Activated CD4-positive, CD25-positive, alpha-beta regulatory T cell (primary cell): ENCODE measurements around the gene FAU.

Experiments used
- DNase-seq, 4 experiments: peaks; one replicate each; lab custom pipeline; 2025; lab: John Stamatoyannopoulos, UW

The FAU gene

DNA sequence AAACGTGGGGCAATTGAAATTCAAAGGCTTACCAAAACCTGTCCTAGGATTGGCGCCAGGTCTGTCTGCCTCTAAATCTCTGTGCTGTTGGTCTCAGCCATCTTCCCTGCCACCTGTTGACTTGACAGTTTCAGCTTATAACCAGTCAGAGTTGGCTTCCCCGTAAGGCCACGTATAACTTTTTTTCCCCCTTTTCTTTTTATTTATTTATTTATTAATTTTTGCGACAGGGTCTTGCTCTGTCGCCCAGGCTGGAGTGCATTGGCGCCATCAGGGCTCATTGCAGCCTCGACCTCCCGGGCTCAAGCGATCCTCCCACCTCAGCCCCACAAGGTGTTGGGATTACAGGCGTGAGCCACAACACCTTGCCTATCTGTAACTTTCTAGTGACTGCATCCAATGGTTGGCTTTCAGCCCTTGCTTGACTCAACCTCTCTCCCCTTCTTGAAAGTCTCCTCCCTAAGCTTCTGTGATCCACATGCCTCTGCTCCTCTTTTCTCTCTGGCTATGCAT, 13.8 kb upstream of the FAU start:
- no peak for DNase-seq

DNA sequence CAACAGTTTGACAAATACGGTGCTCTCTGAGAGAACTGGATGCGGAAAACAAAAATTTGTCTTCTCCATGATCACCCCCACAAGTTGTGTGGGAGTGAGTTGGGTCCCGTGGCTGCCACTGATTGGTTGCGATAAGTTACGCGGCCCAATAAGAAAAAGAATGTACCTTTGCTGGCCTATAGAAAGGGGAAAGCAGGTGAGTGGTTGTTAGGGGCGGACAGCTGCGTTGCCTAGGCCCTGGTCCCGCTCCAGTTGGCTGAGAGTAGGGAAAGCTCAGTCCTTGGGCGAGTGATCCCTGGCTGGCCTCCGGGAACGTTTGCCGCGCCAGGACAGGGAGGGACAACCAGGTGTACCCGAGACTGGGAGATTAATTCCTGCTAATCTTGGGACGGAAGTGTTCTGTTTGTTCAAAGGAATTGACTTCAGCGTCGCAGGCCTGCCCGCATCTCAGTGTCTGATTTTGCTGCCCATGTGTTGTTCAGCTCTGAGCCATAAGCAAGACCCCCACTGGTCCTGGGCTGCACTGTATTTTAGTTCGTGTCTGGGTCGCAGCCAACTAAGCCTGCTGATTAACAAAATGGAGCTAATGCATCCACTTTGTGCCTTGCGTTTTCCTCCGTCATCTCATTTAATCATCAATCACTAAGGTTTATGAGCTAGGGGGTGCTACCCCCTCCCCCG, 13.2 kb upstream of the FAU start:
- DNase-seq, result peak; percentile 66 to 71 (median 70)

DNA sequence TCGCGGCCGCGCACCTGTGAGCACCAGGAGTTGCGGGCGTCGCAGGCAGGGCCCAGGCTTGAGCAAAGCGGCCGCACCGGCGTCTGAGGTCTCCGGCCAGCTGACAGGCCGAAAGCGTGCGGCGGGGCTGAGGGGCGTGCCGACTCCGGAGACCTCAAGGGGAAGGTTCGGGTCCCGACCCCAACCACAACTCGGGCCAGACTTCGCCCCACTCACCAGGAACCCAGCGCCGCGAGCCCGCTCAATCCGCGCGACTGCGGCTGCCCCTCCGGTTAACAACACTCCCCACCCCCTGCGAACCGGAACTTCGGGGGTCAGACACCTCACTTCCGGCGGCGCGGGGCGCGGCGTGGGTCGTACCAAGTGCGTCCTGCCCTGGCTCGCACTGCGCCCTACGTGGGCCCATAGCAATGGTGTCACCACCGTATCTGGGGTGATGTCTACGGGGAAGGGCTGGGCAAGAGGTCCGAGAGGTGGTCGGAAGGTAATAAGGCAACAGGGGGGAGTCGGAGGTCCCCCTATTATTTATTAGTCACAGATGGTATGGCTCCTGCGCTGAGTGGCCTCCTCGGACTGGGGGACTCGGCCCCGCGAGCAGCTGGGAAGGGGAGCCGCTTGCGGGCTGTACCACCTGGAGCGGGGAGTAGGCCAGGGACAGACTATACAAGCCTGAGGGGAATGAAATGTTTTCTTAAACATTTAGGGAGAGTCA, 12.5 kb upstream of the FAU start, which contains the start of gene SYVN1:
SYVN1 (minus strand) TSS at position 280 of the 712 bp plus-strand sequence. CDS start 918 bp downstream, outside the sequence.
- DNase-seq, result peak; percentile 83 to 88 (median 85)

DNA sequence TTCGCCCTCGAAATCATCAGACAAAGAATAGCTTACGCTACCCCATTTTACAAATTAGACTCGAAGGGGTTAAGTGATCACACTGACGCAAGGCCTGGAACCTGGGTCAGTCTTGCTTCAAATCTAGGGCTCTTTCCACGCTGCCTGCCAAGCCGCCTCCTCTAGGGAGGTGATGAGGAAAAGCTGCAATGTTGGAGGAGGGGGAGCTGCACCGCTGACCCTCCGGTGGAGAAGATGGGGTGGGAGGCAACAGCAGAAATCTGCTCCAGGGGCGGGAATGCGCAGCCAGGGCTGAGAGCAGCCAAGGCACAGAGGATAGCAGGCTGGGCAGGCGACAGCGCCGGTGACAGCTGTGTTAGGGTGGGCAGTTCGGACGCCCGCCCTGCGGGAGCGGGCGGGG, 11.8 kb upstream of the FAU start:
- DNase-seq, result no peak

DNA sequence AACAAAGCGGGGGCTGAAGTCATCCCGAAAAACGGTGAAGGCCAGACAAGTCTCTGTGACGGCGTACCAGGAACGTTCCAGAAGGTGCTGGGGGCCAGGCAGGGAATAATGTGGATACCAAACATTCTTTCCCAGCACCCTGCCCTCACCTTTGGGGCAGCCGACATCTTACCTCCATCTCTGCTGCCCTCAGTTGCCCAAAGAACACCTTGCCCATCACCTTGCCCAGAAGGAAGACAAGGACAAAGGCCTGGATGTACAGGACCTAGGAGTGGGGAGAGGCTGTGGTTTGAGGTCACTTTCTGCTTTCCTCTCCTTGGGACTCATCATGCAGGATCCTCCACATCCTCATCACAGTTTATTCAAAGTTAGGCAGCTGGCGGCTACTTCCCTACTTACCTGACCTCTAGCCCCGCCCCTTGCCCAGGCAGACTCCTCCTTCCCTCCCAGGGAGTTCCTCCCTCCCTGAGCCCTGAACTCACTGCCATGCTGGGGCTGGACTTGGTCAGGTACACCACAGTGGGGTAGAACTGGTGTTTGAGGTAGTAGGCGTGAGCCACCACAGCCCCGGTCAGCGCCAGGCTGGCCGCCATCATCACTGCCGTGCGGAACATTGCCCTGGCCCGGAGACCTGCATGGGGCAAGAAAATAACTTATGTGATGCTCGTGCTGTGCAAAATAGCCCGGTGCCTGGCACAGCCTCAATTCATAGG, 11.2 kb upstream of the FAU start:
- DNase-seq, result peak in 1 of 4 experiments; percentile 18

DNA sequence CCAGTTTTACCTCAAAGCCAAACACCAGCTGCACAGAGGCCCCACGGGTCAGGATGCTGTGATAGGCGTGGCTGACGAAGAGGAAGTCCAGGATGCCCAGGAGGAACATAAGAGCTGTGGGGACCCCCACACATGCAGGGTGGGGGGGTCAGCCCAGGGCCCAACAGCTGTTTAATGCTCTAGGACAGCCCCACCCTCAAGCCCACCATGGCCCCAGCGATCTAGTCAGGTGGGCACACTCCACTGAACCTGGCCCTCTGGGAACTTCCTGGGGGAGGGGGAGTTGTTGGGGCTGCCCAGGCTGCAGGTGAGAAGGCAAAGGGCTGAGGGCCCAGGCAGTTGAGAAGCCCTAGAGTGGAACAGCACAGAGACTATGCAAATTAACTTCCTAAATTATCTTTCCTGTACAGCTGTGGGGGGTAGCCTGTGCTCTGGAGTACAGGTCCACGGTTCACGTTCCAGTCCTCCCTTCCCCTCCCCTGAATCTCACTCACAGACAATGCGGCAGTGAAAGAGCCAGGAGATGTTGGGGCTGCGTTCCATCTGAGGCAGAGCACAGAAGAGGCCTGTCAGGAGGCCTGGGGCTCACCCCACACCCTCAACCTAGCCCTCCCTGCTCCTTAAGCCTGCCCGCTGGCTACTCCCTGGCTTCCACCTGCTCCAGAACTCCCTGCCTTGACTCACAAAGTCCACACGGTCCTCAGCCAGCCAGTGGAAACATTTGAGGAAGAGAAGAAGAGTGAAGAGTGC, 10.5 kb upstream of the FAU start:
- no peak for DNase-seq

DNA sequence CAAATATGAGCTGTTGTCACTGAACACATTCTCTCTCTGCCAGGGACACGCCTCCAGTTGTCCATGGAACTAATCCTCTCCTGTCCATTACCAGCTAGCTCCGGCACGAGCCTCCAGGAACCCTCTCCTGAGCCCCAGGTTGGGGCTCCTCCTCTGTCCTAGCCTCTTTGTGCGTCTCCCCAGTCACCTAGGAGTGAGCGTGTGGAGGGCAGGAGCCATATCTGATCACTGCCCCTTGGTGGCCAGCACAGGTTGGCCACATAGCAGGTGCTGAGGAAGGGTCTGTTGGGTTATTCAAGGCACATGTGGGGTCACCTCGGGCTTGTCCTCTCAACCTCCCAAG, 9.9 kb upstream of the FAU start:
- no peak for DNase-seq

DNA sequence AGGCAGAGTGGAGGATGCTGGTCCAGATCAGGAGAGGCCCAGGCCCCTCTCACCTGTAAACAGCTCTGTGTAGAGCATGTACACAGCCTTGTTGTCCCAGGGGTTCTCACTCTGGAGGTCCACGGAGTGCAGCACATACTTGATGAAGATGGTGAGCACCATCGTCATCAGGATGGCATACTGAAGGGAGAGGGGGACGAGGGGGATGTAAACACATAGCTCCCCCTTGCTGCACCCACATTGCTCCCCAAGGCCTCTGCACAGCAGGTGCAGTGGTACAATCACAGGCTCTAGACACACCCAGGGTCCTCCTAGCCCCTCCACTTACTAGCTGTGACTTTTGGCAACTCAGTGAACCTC, 9.5 kb upstream of the FAU start:
- DNase-seq, result no peak

DNA sequence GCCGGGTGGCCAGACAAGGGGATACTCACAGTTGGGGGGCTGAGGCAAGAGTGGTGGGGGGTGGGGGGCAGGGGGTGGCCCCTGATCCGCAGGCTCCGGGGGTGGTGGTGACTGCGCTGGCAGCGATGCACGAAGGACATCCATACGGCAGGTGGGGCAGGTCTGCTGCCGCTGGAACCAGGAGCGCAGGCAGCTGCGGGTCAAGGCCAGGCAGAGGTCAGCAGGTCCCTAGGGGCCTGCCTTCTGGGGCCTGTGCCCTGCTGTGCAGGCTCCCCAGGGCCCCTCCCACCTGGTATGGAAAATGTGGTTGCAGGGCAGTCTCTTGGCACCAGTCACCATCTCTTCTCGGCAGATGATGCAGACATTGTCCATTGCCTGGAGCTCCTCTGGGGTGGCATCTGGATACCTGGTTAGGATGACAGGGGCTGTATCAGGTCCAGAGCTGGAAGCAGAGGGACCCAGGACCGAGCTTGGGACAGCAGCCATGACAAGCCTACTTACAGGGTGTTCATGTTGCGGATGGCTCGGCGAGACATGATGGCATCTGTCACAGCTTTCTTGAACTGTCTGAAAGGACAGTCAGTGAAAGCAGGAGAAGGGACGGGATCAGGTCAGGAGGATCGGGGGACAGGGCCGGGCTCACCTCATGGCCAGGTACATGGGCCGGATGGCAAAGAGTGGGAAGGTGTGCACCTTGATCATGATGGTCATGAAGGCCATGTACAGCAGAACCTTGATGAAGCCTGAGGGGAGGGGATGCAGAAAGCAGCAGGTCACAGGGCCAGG, 8.9 kb upstream of the FAU start:
- DNase-seq, result no peak

DNA sequence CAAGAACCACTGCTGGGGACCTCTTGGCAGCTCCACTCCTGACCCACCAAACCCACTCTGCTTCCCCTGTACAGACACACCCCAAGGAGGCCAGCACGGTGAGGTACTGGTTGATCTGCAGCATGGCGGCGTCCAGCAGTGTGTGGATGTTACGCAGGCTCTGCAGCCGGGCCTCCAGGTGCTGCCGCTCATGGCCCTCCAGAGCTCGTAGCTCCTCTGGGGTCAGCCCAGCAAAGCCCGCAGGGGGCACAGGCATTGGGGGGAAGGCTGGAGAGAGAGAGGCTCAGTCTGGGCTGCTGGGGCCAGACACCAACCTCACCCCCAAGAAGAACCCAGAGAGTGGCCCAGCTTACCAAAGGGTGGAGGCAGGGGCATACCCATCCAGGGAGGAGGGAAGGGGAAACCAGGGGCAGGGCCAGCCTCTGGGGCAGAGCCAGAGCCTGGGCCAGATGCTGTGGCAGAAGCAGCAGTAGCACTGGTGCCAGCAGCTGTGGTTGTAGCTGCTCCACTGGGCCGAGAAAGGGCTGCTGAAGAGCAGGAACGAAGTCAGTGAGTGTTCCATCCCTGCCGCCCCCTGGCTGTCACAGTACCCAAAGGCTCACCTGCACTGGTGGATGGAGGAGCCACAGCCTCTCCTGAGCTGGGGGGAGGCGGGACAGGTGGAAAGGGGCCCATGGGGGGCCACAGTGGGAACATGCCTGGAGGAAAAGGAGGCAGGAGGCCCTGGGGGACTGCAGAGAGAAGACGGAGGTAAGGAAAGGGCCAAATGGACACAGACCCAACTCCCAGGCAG, 7.9 kb upstream of the FAU start:
- no peak for DNase-seq

DNA sequence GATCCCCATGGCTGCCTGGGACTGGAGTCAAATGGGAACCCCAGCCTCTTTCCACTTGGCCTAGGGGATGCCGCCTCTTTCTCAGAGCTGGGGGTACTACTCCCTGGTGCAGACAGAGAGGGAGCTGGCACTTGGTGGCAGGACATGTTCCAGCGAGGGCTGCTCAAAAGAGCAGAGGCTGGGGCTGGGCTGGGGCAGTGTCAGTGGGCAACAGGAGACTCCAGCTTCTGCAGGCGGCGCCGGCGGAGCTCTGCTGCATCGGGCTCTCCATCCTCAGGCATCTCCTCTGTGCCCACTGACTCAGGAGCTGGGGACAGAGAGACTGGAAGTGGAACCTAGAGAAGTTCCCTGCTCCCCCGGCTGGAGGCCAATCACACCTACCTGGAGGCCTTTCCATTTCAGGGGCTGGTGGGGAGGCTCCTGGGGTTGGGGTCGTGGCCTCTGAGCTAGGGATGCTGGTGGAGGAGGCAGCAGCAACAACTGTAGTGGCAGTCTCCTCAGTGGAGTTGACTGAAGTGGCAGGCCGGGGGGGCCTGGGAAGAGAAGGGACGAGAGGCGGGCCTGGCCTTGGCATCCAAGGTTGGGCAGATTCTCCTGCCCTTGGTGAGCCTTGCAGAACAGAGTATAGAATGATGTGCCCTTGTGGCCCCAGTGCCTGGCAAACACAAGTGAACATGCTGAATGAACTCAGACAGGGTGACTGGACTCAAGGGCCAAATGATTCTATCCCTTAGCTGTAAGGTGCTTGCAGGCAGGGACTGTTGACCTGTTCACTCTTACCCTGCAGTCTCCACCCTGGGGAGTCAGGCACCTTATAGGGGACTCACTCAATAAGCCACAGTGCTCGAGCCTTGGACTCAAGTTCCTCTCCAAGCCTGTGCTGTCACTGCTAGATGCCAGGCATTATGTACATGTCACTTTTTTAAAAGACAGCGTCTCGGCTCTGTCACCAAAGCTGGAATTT, 6.5 kb upstream of the FAU start:
- no peak for DNase-seq

DNA sequence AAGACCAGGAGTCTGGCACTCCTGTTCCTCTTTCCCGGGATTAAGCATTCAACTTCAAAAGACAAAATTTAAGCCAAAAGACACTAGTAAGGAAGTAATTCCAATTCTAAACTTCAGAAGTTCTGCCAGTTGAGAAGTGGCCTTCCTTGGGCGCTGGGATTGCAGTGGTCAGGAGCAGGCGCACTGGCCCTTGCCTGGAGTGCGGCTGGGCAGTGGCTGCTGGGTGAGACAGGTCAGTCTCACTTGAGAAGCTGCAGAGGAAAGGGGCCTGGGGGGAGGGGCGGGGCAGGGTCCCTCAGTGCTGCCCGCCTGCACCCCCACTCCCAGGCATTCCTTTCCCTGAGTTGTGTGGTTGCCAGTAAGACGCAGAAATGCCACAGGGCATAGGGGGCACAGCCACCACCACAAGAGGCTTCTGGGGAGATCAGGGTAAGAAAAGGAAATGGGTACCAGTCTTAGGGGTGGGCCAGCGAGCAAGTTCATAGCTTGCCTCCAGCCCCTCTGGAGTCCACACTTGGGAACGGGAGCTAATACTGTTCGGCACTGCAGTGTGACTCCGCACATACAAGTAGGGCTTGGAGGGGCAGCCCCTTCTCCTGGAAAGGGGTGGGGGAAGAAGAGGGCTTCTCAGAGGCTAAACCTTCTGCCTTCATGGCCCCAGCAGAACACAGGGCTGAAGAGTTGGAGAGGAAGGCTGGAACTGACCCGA, 5.7 kb upstream of the FAU start:
- DNase-seq, result no peak

DNA sequence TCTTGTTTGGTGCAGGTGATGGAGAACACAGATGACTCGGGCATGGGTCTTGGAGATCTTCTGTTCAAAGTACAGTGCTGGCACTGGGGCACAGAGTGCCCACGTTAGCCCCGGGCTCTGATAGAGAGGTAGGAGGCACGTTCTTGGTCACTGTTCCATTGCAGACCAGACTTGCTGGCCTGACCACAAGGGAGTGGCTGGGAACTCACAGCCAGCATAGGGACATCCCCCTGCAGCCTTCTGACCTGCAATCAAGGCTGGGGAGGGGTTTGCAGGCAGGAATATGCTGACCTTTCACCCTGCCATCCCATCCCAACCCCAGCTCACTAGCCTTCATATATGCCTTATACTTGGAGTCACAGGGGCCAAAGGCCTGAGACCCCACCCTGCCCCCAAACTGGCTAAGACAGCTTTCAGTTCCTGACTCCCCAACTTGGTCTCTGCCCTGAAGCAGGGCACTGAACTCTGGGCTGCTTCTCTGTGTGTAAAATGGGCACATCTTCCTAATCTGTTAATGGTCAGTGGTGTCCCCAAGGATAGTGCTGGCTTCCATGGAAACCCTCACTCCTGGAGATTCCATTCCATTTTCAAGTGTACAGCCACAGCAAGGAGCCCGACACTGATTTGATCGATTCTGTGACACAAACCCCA, 4.8 kb upstream of the FAU start:
- DNase-seq, result no peak

DNA sequence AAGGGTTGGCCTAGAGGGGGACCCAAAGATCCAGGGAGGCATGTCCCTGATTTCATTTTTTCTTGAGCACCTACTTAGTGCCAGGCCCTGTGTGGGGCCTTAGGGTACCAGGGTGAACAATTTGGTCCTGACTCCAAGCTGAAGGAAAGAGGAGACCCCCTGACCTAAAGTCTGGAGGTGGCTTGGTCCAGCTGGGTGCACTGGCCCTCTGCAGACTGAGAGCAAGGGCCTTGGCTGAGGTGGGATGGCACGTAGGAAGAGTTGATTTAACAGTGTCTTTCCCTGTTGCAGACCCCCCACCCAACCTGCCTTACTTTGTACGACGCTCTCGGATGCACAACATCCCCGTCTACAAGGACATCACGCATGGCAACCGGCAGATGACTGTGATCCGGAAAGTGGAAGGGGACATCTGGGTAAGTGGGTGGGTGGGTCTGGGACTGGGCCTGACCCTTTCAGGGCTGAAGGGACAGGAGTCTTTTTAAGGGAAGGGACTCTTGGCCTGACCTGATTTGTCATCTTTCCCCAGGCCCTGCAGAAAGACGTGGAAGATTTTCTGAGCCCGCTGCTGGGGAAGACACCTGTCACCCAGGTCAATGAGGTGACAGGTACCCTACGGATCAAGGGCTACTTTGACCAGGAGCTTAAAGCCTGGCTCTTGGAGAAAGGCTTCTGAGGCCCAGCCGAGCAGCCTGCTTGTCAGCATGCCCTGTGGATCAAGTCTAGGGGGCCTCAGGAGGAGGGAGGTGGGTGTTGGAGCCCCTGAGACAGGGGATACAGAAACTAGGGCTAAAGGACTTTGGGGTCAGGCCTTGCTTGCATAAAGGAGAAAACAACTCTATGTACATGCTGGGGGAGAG, 3.5 kb upstream of the FAU start:
- no peak for DNase-seq

DNA sequence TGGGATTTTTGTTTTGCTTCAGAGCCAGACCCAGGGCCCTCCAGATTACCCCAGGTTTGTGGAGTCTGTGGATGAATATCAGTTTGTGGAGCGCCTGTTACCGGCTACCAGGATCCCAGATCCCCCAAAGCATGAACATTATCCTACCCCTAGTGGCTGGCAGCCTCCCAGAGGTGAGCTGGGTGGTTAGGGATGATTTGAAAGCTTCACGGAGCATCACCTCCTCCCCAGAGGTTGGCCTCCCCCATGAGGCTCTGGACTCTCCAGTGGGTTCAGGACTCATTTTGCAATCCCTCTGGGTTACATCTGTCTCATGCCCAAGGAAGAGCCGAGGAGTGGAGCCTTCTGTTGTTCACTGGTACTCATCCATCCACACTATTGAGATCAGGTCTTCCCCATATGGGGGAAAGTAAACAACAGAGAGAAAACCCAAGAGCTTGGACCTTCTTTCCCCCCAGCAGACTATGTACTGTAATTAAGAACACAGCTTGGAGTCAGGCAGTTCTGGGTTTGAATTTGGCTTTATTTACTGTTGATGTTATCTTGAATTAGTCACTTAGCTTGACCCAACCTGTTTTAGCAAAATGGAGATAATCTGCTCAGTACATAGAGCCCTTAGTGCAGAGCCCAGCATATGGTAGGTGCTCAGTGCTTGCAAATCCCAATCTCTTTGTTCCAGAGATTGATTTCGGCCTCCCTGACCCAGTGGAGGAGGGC, 2.7 kb upstream of the FAU start:
- no peak for DNase-seq

DNA sequence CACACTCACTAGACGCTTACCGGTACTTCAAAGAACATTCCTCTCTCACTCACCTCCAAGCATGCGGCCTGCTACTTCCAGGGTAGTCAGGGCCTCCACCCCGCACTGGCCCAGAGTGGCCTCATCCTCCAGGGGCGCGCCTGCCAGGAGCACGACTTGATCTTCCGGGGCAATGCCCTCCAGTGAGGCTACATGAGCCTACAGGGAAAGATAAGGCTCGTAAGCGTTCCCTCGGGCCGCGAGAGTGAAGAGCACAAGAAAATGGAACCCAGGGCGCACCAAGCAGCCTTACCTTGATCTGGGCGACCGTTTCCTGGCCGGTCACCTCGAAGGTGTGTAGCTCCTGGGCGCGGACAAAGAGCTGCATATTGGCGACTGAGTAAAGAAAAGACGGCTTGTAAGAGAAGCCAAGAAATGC, 478 bp downstream of the FAU start:
- no peak for DNase-seq

DNA sequence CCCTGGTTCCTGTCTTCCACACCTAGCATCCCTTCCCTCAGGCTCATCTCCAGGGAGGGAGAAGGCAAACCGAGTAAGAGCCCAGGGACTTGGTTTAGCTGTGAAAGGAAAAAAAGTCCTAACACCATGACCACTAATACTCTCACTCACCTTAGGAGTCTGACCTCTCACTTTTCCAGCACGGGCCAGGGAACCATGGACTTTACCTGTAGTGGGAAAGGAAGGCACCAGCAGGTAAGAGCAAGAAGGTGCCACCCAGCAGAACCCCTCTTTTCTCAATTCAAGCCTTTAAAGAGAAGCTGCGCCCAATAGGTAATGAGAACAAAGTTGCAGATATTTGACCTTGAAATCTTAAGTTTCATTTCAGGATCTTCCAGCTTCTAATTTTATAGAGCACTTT, 1.1 kb downstream of the FAU start:
- DNase-seq, result no peak
